22Rv1 (cell line): ENCODE measurements around the gene AP5S1.

Experiments
- CTCF ChIP-seq: fragments of 450-650 bp; IDR thresholded peaks from 2 replicates; pipeline ENCODE4 v1.5.1; 2017; ENCODE audit warnings: mild to moderate bottlenecking
- ZFX ChIP-seq: fragments of 450-650 bp; IDR thresholded peaks from 2 replicates; pipeline ENCODE4 v1.6.1; 2017; ENCODE audit warnings: antibody characterized with exemption, borderline replicate concordance

GRCh38 chr20:3858689-3859088, 38.3 kb downstream of the AP5S1 start:
- TF ChIP-seq CTCF (no peak), ZFX (no peak)
